Measurements from ENCODE around the gene RHCE. TPM values are rescaled to one million over a fixed set of nuclear protein-coding genes. Genes with fewer than 3 reads are reported as not detected.
"Not testable (repeated sequence)": the region's sequence is repeated elsewhere in the genome, so short reads cannot be mapped to it uniquely, and the experiment has no call there.

Gene RHCE
- 0.95 TPM in 1 of 2 replicates, not detected in the other for total RNA-seq (2014; rRNA removed; shearing (Covaris generic))

DNA sequence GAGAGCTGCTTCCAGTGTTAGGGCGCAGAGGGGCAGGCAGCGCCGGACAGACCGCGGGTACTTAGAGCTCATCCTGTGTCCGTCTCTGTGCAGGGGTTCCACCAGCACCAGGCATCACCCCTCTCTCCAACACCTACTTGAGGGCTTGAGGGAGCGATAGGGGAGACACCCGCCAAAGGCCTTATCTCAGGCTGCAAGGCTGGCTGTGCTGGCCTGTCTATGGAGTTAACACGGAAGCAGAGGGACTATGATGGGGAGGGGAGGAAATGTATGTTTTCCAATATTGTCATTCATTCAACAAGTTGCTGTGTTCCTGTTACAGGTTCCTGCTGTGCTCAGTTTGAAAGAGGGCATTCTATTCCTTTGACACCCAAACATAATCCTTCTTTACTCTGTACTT lies at the start of gene RHCE:
RHCE (minus strand) TSS at position 111 of the 400 bp plus-strand sequence; CDS start at position 72, 39 bp downstream.
- not testable (repeated sequence) for DNase-seq (ENCODE audit: low read depth in 1 of 2, low spot score in 2 of 2); H3K27ac ChIP-seq; H3K9me3 ChIP-seq (replicated peaks); H3K4me3 ChIP-seq; H3K4me1 ChIP-seq (replicated peaks); H3K36me3 ChIP-seq; H3K27me3 ChIP-seq (replicated peaks)

DNA sequence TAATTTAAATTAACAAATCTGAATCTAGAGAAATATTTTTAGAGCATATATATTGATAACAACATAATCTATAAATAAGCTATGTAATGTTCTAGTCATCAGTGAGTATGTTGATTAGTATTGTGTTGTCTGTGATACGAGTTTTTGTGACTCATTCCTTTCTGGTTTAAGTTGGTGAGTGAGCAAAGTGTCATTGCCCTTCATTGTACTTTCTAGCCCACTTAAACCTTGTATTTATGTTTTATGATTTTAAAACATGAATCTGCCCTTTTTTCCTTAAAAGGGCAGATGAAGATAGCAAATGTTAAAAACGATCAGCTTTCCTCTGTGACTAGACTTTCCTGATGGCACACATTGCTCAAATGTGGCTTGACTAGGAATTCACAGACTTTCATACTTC lies 48.6 kb upstream of the RHCE start:
- no peaks in the 10 kb centered on the region for H3K9me3 ChIP-seq (replicated peaks)
- H3K27ac ChIP-seq: no peak overlapping the region; the same call in 1 of the 2 replicates
- no peaks in the 10 kb centered on the region for H3K27me3 ChIP-seq (replicated peaks)
- no peak overlapping the region for H3K4me3 ChIP-seq
- peaks cover 4% of the 10 kb centered on the region; the same call in 1 of the 2 replicates for H3K4me1 ChIP-seq (replicated peaks)
- peak in 1 of 2 experiments; percentile 17 for DNase-seq (ENCODE audit: low read depth in 1 of 2, low spot score in 2 of 2)
- H3K36me3 ChIP-seq: no peaks in the 10 kb centered on the region

DNA sequence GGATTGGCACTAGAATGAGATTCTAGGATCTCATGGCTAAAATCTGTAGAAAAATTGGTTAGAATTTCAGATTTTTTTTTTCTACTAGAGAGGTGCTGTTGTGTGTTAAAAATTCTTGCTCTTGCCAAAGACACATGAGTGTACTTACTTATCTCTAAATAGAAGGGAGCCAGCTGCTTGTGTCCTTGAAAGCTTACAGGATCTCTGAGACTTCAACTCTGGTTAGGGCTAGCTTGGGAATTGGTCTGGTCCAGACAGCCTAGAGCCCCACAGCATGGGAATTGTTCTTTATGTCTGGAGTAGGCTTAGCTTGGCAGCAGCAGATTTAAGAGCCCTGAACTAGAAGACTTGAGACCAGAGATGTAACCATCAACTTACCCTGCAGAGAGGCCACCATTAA lies 47.4 kb upstream of the RHCE start:
- Histone ChIP-seq H3K27ac (no peak overlapping the region), H3K36me3 (no peaks in the 10 kb centered on the region), H3K9me3 (replicated peaks) (no peaks in the 10 kb centered on the region), H3K4me1 (replicated peaks) (peaks cover 4% of the 10 kb centered on the region; the same call in 1 of the 2 replicates), H3K4me3 (no peak overlapping the region), H3K27me3 (replicated peaks) (no peaks in the 10 kb centered on the region)
- DNase-seq (ENCODE audit: low read depth in 1 of 2, low spot score in 2 of 2): no peak

DNA sequence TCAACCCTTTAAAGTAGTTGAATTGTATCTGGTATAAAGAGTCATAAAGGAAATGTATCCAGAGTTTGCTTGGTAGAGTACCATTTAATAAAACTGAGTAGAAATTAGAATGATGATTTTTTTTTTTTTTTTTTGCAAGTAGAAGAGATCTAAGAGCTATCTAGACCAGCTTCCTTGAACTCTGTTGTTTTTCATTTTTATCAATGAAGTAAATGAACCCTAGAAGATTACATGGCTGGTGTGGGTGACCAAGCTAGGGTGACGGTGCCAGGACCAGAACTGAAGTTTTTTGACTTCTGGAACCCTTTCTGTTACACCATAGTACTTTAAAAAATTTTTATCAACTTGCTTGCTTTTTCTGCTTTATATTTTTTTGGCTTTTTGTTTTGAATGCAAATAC lies 47.0 kb upstream of the RHCE start:
- no peaks in the 10 kb centered on the region for H3K9me3 ChIP-seq (replicated peaks)
- no peak for DNase-seq (ENCODE audit: low read depth in 1 of 2, low spot score in 2 of 2)
- H3K4me1 ChIP-seq (replicated peaks): peaks cover 4% of the 10 kb centered on the region; the same call in 1 of the 2 replicates
- H3K27me3 ChIP-seq (replicated peaks): no peaks in the 10 kb centered on the region
- H3K36me3 ChIP-seq: no peaks in the 10 kb centered on the region
- no peak overlapping the region for H3K4me3 ChIP-seq
- no peak overlapping the region for H3K27ac ChIP-seq

DNA sequence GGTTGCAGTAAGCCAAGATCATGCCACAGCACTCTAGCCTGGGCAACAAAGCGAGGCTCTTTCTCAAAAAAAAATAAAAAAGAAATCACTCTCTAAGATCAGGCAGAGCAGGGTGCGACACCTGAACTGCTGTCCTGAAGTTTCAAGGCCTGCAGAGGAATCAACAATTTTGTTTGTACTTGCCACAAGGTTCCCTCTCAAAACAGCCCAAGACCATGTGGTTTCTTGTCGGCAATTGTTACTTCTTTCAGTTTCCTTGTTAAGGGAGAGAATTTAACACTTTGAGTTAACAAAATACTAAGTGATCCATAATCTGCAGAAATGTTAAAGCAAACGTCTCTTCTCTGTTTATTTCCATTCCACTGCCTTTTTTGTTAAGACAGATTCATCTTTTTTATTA lies 46.6 kb upstream of the RHCE start:
- H3K4me3 ChIP-seq: no peak overlapping the region
- no peaks in the 10 kb centered on the region for H3K27me3 ChIP-seq (replicated peaks)
- DNase-seq (ENCODE audit: low read depth in 1 of 2, low spot score in 2 of 2): no peak
- no peaks in the 10 kb centered on the region for H3K36me3 ChIP-seq
- peaks cover 4% of the 10 kb centered on the region; the same call in 1 of the 2 replicates for H3K4me1 ChIP-seq (replicated peaks)
- no peaks in the 10 kb centered on the region for H3K9me3 ChIP-seq (replicated peaks)
- H3K27ac ChIP-seq: no peak overlapping the region

DNA sequence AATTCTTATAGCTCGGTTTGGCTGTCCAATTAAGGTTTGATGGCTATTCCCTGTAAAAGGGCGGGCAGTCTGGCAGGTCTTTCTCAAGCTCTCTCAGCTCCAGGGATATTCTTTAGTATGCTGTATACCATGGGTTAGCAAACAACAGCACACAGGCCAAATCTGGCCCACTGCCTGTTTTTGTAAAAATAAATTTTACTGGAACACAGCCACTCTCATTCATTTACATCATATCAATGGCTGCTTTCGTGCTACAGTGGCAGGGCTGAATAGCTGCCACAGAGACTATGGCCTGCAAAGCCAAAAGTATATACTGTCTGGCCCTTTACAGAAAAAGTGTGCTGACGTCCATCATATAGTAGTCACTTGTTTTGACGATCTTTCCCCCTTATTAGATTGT lies 42.1 kb upstream of the RHCE start:
- DNase-seq (ENCODE audit: low read depth in 1 of 2, low spot score in 2 of 2): no peak
- no peaks in the 10 kb centered on the region for H3K27me3 ChIP-seq (replicated peaks)
- H3K36me3 ChIP-seq: peaks cover 24% of the 10 kb centered on the region
- H3K27ac ChIP-seq: no peak overlapping the region
- H3K4me3 ChIP-seq: no peak overlapping the region
- H3K4me1 ChIP-seq (replicated peaks): no peaks in the 10 kb centered on the region
- H3K9me3 ChIP-seq (replicated peaks): no peaks in the 10 kb centered on the region

DNA sequence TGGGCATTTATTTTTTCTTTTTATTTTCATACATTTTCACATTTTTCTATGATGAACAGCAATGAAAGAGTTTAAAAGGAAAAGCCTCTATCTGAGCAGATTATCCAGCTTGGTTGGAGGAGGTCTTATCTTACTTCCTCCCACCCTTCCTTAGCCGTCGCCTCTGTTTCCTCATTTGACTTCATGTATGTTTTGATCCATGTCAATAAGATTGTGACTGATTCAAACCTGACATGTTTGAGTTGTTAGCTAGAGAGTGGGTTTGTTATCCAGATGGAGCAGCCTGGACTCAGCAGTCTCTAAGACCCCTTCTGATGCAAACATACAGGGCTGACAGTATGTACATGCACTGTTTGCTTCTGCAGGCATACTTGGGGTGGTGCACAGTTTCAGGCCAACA lies 41.2 kb upstream of the RHCE start:
- no peak overlapping the region for H3K27ac ChIP-seq
- DNase-seq (ENCODE audit: low read depth in 1 of 2, low spot score in 2 of 2): no peak
- no peaks in the 10 kb centered on the region for H3K27me3 ChIP-seq (replicated peaks)
- no peak overlapping the region for H3K4me3 ChIP-seq
- H3K4me1 ChIP-seq (replicated peaks): no peaks in the 10 kb centered on the region
- peaks cover 29% of the 10 kb centered on the region for H3K36me3 ChIP-seq
- H3K9me3 ChIP-seq (replicated peaks): no peaks in the 10 kb centered on the region

DNA sequence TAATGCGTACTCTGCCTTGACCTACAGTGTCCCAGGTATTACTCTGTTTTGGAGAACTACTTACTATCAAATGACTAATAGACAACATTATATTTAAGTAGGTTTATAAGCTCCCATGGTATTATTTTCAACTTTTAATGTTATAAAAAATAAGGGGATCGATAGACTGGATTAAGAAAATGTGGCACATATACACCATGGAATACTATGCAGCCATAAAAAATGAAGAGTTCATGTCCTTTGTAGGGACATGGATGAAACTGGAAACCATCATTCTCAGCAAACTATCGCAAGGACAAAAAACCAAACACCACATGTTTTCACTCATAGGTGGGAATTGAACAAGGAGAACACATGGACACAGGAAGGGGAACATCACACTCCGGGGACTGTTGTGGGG lies 40.2 kb upstream of the RHCE start:
- not testable (repeated sequence) for H3K4me3 ChIP-seq; H3K27ac ChIP-seq; DNase-seq (ENCODE audit: low read depth in 1 of 2, low spot score in 2 of 2); H3K9me3 ChIP-seq (replicated peaks); H3K4me1 ChIP-seq (replicated peaks); H3K27me3 ChIP-seq (replicated peaks)
- peaks cover 36% of the 10 kb centered on the region for H3K36me3 ChIP-seq

DNA sequence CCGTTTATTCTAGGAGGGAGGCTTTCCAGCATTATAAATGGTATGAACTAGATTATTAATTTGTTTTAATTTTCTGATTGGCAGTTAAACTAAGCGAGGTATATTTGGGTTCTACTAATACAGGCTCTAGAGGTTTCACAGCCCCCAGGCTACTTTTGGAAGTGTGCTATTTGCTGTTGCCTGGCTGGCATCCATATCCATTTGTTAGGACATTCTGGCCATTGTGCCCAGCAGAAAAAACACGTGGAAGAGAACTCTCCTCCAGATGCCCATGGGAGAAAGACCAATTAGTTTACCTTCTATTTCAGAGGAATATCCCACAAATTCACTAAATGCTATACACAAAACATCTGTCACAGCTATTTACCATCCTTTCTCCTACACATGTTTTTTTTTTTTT lies 39.4 kb upstream of the RHCE start:
- Histone ChIP-seq H3K4me3 (no peak overlapping the region), H3K4me1 (replicated peaks) (no peaks in the 10 kb centered on the region), H3K9me3 (replicated peaks) (no peaks in the 10 kb centered on the region), H3K27me3 (replicated peaks) (no peaks in the 10 kb centered on the region), H3K36me3 (peaks cover 41% of the 10 kb centered on the region), H3K27ac (no peak overlapping the region)
- DNase-seq (ENCODE audit: low read depth in 1 of 2, low spot score in 2 of 2): no peak

DNA sequence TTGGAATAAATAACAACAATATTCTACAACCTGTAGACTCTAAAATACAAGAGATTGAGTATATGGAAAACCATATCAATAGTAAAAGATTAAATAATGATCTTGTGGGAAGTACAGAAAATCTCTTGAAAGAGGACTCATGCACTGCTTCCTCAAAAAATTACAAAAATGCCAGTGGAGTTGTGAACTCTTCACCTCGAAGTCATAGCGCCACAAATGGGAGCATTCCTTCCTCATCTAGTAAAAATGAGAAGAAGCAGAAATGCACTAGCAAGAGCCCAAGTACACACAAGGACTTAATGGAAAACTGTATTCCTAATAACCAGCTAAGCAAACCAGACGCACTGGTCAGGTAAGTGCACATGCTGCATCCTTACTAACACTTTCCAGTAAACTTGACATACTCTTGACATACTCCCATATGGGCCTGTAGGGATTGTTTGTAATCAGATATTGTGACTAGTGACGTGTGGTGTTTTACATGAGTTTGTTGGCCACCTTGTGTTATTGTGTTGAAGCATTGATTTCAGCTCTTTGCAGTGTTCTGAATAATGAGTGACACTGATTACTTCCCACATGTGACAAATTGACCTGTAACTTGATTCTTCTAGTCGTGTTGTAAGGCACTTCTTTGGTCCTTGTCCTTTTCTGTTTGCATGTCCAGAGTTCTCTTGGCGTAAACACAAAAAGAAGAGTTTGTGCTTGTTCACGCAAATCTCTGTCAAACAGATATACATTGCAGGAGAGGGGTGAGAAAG lies 38.1 kb upstream of the RHCE start:
- Histone ChIP-seq H3K9me3 (replicated peaks) (no peaks in the 10 kb centered on the region), H3K27me3 (replicated peaks) (no peaks in the 10 kb centered on the region), H3K4me1 (replicated peaks) (no peaks in the 10 kb centered on the region), H3K27ac (no peak overlapping the region), H3K36me3 (peaks cover 48% of the 10 kb centered on the region), H3K4me3 (no peak overlapping the region)
- no peak for DNase-seq (ENCODE audit: low read depth in 1 of 2, low spot score in 2 of 2)

DNA sequence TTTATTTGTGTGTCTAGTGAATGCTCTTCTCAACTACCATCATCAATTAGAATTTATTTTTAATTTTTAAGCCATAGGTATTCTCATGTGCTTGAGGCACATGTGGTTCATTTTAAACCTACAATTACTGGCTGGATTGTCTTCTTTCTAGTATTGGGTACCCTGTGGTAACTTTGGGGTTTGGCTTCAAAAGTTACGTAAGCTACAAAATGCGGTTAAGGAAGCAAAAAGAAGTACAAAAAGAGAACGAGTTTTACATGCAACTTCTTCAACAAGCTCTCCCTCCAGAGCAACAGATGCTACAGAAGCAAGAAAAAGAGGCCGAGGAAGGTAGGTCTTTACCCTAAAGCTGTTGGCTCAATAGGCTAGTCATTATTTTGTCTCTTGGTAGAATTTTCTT lies 35.9 kb upstream of the RHCE start:
- Histone ChIP-seq H3K27me3 (replicated peaks) (no peaks in the 10 kb centered on the region), H3K27ac (no peak overlapping the region), H3K4me3 (no peak overlapping the region), H3K9me3 (replicated peaks) (no peaks in the 10 kb centered on the region), H3K36me3 (peaks cover 49% of the 10 kb centered on the region), H3K4me1 (replicated peaks) (no peaks in the 10 kb centered on the region)
- no peak for DNase-seq (ENCODE audit: low read depth in 1 of 2, low spot score in 2 of 2)

DNA sequence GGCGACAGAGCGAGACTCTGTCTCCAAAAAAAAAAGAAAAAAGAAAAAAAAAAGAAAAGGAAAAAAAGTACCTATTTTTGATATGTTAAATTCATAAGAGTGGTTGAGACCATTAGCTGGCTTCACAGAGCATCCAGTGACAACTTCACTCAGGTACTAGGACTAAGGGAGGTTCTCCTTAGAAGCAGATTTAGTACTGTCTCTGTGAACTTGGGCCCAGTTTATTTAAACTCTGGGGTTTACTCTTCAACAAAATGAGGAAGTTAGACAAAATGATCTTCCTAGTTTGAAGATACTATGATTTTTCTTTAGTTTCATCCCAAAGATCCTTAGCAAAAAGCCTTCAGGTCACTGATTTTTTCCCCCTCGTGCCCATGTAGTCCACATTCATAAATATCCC lies 31.3 kb upstream of the RHCE start:
- H3K9me3 ChIP-seq (replicated peaks): no peaks in the 10 kb centered on the region
- H3K27me3 ChIP-seq (replicated peaks): no peaks in the 10 kb centered on the region

DNA sequence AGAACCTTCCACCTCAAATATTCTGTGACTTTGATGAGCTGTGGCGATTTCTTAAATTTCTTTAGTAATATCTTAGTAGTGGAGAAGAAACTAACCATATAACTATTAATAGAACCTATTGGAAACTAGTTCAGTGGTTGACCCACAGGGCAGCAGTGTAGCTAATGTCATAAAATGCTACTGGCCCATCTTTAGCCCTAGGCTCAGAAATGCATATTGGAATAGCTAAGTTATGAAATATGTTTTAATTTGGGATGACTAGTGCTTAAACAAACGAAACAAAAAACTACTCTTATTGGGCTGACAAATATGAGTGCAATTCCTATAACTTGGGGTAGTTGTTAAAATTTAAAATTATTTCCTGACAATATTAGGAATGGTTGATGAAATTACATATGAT lies 30.3 kb upstream of the RHCE start:
- no peaks in the 10 kb centered on the region for H3K4me1 ChIP-seq (replicated peaks)
- no peaks in the 10 kb centered on the region for H3K27me3 ChIP-seq (replicated peaks)
- no peak overlapping the region for H3K4me3 ChIP-seq
- no peaks in the 10 kb centered on the region for H3K9me3 ChIP-seq (replicated peaks)
- H3K27ac ChIP-seq: no peak overlapping the region
- no peak for DNase-seq (ENCODE audit: low read depth in 1 of 2, low spot score in 2 of 2)
- H3K36me3 ChIP-seq: peaks cover 31% of the 10 kb centered on the region

More for the DNA sequence above, 31.3 kb upstream of the RHCE start:
- Histone ChIP-seq H3K4me1 (replicated peaks) (no peaks in the 10 kb centered on the region), H3K27ac (no peak overlapping the region), H3K4me3 (no peak overlapping the region), H3K36me3 (peaks cover 36% of the 10 kb centered on the region)
- DNase-seq (ENCODE audit: low read depth in 1 of 2, low spot score in 2 of 2): no peak

DNA sequence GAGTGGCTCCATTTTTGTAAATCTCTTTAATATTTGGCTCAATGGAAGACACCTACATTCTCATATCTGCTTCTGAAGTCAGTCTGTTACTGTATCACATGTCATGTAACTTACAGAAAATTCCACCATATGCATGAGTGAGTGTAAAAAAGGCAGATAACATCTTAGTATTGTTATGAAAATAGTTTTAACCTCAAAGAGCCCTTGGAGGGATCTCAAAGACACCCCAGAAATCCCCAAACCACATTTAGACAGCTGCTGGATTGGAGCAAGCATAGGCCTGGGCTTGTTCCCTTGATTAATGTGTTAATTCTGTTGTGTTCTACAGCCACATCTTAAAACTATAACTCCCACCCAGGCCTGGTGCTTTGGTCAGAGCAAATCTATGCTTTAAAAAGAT lies 26.9 kb upstream of the RHCE start:
- no peaks in the 10 kb centered on the region for H3K4me1 ChIP-seq (replicated peaks)
- peaks cover 19% of the 10 kb centered on the region for H3K36me3 ChIP-seq
- no peak for DNase-seq (ENCODE audit: low read depth in 1 of 2, low spot score in 2 of 2)
- no peak overlapping the region for H3K27ac ChIP-seq
- no peak overlapping the region for H3K4me3 ChIP-seq
- H3K9me3 ChIP-seq (replicated peaks): no peaks in the 10 kb centered on the region
- no peaks in the 10 kb centered on the region for H3K27me3 ChIP-seq (replicated peaks)

Measured in SJSA1 (cell line).